Colon (tissue), 2 donors: ENCODE measurements around the gene CMPK1.

Source experiments
- FAIRE-seq: peaks from 2 replicates; lab custom pipeline; 2012; peaks lifted over from hg19 to GRCh38; lab: Jason Lieb, UNC
- donor health status: control.
- donor health status: control.

The CMPK1 gene

GRCh38 chr1:47396671-47397196 is 63.1 kb downstream of the CMPK1 start:
- no peak for FAIRE-seq

GRCh38 chr1:47399138-47399845 is 65.7 kb downstream of the CMPK1 start:
- FAIRE-seq = no peak

GRCh38 chr1:47399846-47400155 is 66.2 kb downstream of the CMPK1 start:
- FAIRE-seq = no peak

- FAIRE-seq = no peak
Measured at GRCh38 chr1:47401761-47402160, 68.2 kb downstream of the CMPK1 start.

GRCh38 chr1:47402591-47402990 is 69.0 kb downstream of the CMPK1 start:
- FAIRE-seq = no peak

GRCh38 chr1:47403321-47403910 is 69.8 kb downstream of the CMPK1 start:
- FAIRE-seq = no peak

- FAIRE-seq = no peak
Measured at GRCh38 chr1:47405697-47406096, 72.1 kb downstream of the CMPK1 start.

GRCh38 chr1:47406966-47407365 is 73.4 kb downstream of the CMPK1 start:
- FAIRE-seq = no peak

GRCh38 chr1:47407481-47407880 is 73.9 kb downstream of the CMPK1 start:
- FAIRE-seq = no peak

GRCh38 chr1:47409311-47410067 is 75.9 kb downstream of the CMPK1 start:
- FAIRE-seq = no peak

GRCh38 chr1:47410068-47410455 is 76.5 kb downstream of the CMPK1 start:
- FAIRE-seq = no peak

- no peak for FAIRE-seq
Measured at GRCh38 chr1:47411436-47411835, 77.8 kb downstream of the CMPK1 start.

- no peak for FAIRE-seq
Measured at GRCh38 chr1:47412437-47412836, 78.8 kb downstream of the CMPK1 start.

- FAIRE-seq = no peak
Measured at GRCh38 chr1:47415728-47416318, 82.2 kb downstream of the CMPK1 start, which contains the start of gene FOXE3. Gene FOXE3 (plus strand): TSS chr1:47416285. CDS start chr1:47416316, 31 bp downstream.

- no peak for FAIRE-seq
Measured at GRCh38 chr1:47416319-47417169, 83.0 kb downstream of the CMPK1 start.

- FAIRE-seq = no peak
Measured at GRCh38 chr1:47417170-47418044, 83.8 kb downstream of the CMPK1 start.

GRCh38 chr1:47418122-47418521 is 84.5 kb downstream of the CMPK1 start:
- no peak for FAIRE-seq

GRCh38 chr1:47418681-47419325 is 85.2 kb downstream of the CMPK1 start:
- FAIRE-seq = no peak

- no peak for FAIRE-seq
Measured at GRCh38 chr1:47420547-47420946, 87.0 kb downstream of the CMPK1 start.

- no peak for FAIRE-seq
Measured at GRCh38 chr1:47423872-47424271, 90.3 kb downstream of the CMPK1 start.
